OCI-LY1 (cell line): Measurements from ENCODE around the gene DDAH1.

ENCODE experiments used
- EZH2 ChIP-seq: fragments of 200-600 bp; sonication (generic), shearing (Covaris generic); IDR thresholded peaks from 2 replicates; pipeline ENCODE4 v1.8.0; 2017; ENCODE audit warnings: borderline replicate concordance, mixed run types, mild to moderate bottlenecking, antibody characterized with exemption, low read length, moderate library complexity, mixed read lengths
- TF ChIP-seq, protein P1 (sequence below): fragments of 200-600 bp; sonication (generic), shearing (Covaris generic); IDR thresholded peaks from 2 replicates; pipeline ENCODE4 v1.5.1; 2017; ENCODE audit warnings: mild to moderate bottlenecking, antibody characterized with exemption, low read length, moderate library complexity, mixed read lengths

GRCh38 chr1:85445906-85446305 lies 19.1 kb downstream of the DDAH1 start:
- TF ChIP-seq, protein P1, sequence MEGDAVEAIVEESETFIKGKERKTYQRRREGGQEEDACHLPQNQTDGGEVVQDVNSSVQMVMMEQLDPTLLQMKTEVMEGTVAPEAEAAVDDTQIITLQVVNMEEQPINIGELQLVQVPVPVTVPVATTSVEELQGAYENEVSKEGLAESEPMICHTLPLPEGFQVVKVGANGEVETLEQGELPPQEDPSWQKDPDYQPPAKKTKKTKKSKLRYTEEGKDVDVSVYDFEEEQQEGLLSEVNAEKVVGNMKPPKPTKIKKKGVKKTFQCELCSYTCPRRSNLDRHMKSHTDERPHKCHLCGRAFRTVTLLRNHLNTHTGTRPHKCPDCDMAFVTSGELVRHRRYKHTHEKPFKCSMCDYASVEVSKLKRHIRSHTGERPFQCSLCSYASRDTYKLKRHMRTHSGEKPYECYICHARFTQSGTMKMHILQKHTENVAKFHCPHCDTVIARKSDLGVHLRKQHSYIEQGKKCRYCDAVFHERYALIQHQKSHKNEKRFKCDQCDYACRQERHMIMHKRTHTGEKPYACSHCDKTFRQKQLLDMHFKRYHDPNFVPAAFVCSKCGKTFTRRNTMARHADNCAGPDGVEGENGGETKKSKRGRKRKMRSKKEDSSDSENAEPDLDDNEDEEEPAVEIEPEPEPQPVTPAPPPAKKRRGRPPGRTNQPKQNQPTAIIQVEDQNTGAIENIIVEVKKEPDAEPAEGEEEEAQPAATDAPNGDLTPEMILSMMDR: no peak
- TF ChIP-seq EZH2: no peak
